GM23248 (cell line): ENCODE data around the gene RAMAC. TPM values are rescaled to one million over a fixed set of nuclear protein-coding genes. Genes with fewer than 3 reads are reported as not detected.
A peak's percentile ranks its signal among the peaks of the same experiment; 100 is the strongest.

Source experiments
- DNase-seq: peaks from one replicate; pipeline ENCODE4 v3.0.0-alpha.2; 2015
- H2AFZ ChIP-seq: fragments of 200-600 bp; sonication (generic); 2 replicates; pipeline ENCODE4 v1.6.1; 2016; ENCODE audit warnings: antibody characterized with exemption
- H3F3A ChIP-seq: fragments of 200-600 bp; sonication (generic); 2 replicates; pipeline ENCODE4 v1.6.1; 2016; ENCODE audit warnings: mild to moderate bottlenecking, antibody characterized with exemption, mixed run types; ENCODE audit not compliant: insufficient read depth
- H3K27ac ChIP-seq: fragments of 200-600 bp; sonication (generic); 2 replicates; pipeline ENCODE4 v1.5.1; 2016; ENCODE audit warnings: mild to moderate bottlenecking
- H3K27me3 ChIP-seq: fragments of 200-600 bp; sonication (generic); replicated peaks from 2 replicates; pipeline ENCODE4 v1.6.1; 2016; ENCODE audit warnings: mild to moderate bottlenecking; ENCODE audit not compliant: insufficient read depth
- H3K36me3 ChIP-seq: fragments of 200-600 bp; sonication (generic); 2 replicates; pipeline ENCODE4 v1.6.1; 2016; ENCODE audit warnings: low read depth, mild to moderate bottlenecking
- H3K4me1 ChIP-seq: fragments of 200-600 bp; sonication (generic); 2 replicates; pipeline ENCODE4 v1.6.1; 2016; ENCODE audit warnings: mild to moderate bottlenecking; ENCODE audit not compliant: insufficient read depth
- H3K4me2 ChIP-seq: fragments of 200-600 bp; sonication (generic); one replicate; pipeline ENCODE4 v1.6.1; 2016; ENCODE audit warnings: mild to moderate bottlenecking; ENCODE audit not compliant: unreplicated experiment
- H3K4me3 ChIP-seq: fragments of 200-600 bp; sonication (generic); 2 replicates; pipeline ENCODE4 v1.5.1; 2016; ENCODE audit warnings: mild to moderate bottlenecking
- H3K79me2 ChIP-seq: fragments of 200-600 bp; sonication (generic); 2 replicates; pipeline ENCODE4 v1.6.1; 2016; ENCODE audit warnings: mild to moderate bottlenecking; ENCODE audit not compliant: insufficient read depth
- H3K9ac ChIP-seq: fragments of 200-600 bp; sonication (generic); 2 replicates; pipeline ENCODE4 v1.6.1; 2016; ENCODE audit warnings: mild to moderate bottlenecking
- H3K9me2 ChIP-seq: fragments of 200-600 bp; sonication (generic); 2 replicates; pipeline ENCODE4 v1.6.1; 2016; ENCODE audit warnings: mixed run types, mild to moderate bottlenecking, moderate library complexity; ENCODE audit not compliant: insufficient read depth
- H3K9me3 ChIP-seq: fragments of 200-600 bp; sonication (generic); one replicate; pipeline ENCODE4 v1.6.1; 2017; ENCODE audit warnings: low read depth
- H4K20me1 ChIP-seq: fragments of 200-600 bp; sonication (generic); 2 replicates; pipeline ENCODE4 v1.6.0; 2016; ENCODE audit not compliant: insufficient read depth
- EZH2 ChIP-seq: fragments of 200-600 bp; sonication (generic); IDR thresholded peaks from 2 replicates; pipeline ENCODE4 v1.6.1; 2018; ENCODE audit warnings: antibody characterized with exemption, mild to moderate bottlenecking; ENCODE audit not compliant: insufficient read depth, poor library complexity, severe bottlenecking
- EZH2phosphoT487 ChIP-seq: fragments of 200-600 bp; sonication (generic); IDR thresholded peaks from 2 replicates; pipeline ENCODE4 v1.6.1; 2018; ENCODE audit warnings: antibody characterized with exemption, moderate library complexity, mild to moderate bottlenecking, low read depth; ENCODE audit not compliant: insufficient read depth
- WGBS, 2 experiments: methylation state at CpG; one replicate each; pipeline ENCODE4 v1.1.6; 2015 to 2017; ENCODE audit warnings: low lambda C conversion rate in 2 of 2, low coverage in 1 of 2; ENCODE audit errors: missing lambda C conversion rate in 2 of 2; 5-methylcytosine and 5-hydroxymethylcytosine counted together
- in situ Hi-C: fragments of 300-500 bp; cut with MboI; formaldehyde crosslinking; loops from 2 replicates; pipeline ENCODE4 v1.15.0; 2020
- polyA plus RNA-seq: library from polyadenylated mRNA; unstranded; fragments of >200 nt; fragmentation: Nextera tagmentation; extraction: Ambion mirVana; gene quantifications from 2 replicates; pipeline ENCODE4 v1.2.1, GENCODE V29; 2016
- total RNA-seq: library from RNA; depleted of rRNA; stranded (reverse); fragments of >200 nt; shearing (Covaris generic); gene quantifications from 2 replicates; pipeline ENCODE4 v1.2.3, GENCODE V29; 2014

RAMAC gene
- total and polyA plus RNA-seq, 2 experiments from 2014 or later: 23.9 to 40.2 TPM

- no peaks in the 10 kb centered on the region for H3K27me3 ChIP-seq
- H2AFZ ChIP-seq: no peak overlapping the region
- in situ Hi-C loops: no loop called here
- no peaks in the 10 kb centered on the region for H3K9me3 ChIP-seq
- peaks cover 23% of the 10 kb centered on the region for H3K4me1 ChIP-seq
- H4K20me1 ChIP-seq: no peaks in the 10 kb centered on the region
- no peaks in the 10 kb centered on the region for H3K9me2 ChIP-seq
- 95 to 98% methylated on average over 5 of the region's 5 CpGs for WGBS, 2 experiments
- H3K9ac ChIP-seq: no peak overlapping the region
- H3K36me3 ChIP-seq: no peaks in the 10 kb centered on the region
- no peak for TF ChIP-seq EZH2
- no peak for TF ChIP-seq EZH2phosphoT487
- H3K79me2 ChIP-seq: peaks cover 22% of the 10 kb centered on the region
- H3K4me3 ChIP-seq: no peak overlapping the region
- peak overlapping the region; percentile 27 for H3K4me2 ChIP-seq
- H3F3A ChIP-seq: peaks cover 19% of the 10 kb centered on the region; the same call in 1 of the 2 replicates
- no peak for DNase-seq
- H3K27ac ChIP-seq: peak overlapping the region; percentile 63
Observed at GRCh38 chr15:82945326-82945725, 40.7 kb upstream of the RAMAC start.

- Histone ChIP-seq H3K36me3 (no peaks in the 10 kb centered on the region), H3K79me2 (peaks cover 24% of the 10 kb centered on the region), H3K9ac (no peak overlapping the region), H3K9me2 (no peaks in the 10 kb centered on the region), H4K20me1 (no peaks in the 10 kb centered on the region), H3K4me1 (peaks cover 23% of the 10 kb centered on the region), H3K4me2 (no peak overlapping the region), H3K27me3 (no peaks in the 10 kb centered on the region), H2AFZ (no peak overlapping the region), H3K4me3 (no peak overlapping the region), H3K27ac (no peak overlapping the region), H3F3A (peaks cover 19% of the 10 kb centered on the region; the same call in 1 of the 2 replicates), H3K9me3 (no peaks in the 10 kb centered on the region)
- TF ChIP-seq EZH2 (no peak), EZH2phosphoT487 (no peak)
- in situ Hi-C loops: no loop called here
- 80 to 82% methylated on average over 8 of the region's 8 CpGs for WGBS, 2 experiments
- DNase-seq: no peak
Observed at GRCh38 chr15:82946155-82946701, 39.8 kb upstream of the RAMAC start.

GRCh38 chr15:82950295-82950694 lies 35.7 kb upstream of the RAMAC start:
- Histone ChIP-seq H3K9me3 (no peaks in the 10 kb centered on the region), H3K36me3 (no peaks in the 10 kb centered on the region), H3K4me1 (peaks cover 1% of the 10 kb centered on the region; the same call in 1 of the 2 replicates), H3K4me2 (no peak overlapping the region), H3K9me2 (no peaks in the 10 kb centered on the region), H2AFZ (no peak overlapping the region), H4K20me1 (no peaks in the 10 kb centered on the region), H3K4me3 (no peak overlapping the region), H3K9ac (no peak overlapping the region), H3K79me2 (peaks cover 18% of the 10 kb centered on the region), H3K27ac (no peak overlapping the region), H3K27me3 (no peaks in the 10 kb centered on the region), H3F3A (peaks cover 4% of the 10 kb centered on the region)
- TF ChIP-seq EZH2phosphoT487: no peak
- no peak for TF ChIP-seq EZH2
- WGBS, 2 experiments: 83 to 94% methylated on average over 5 of the region's 5 CpGs
- no peak for DNase-seq
- in situ Hi-C loops: no loop called here

GRCh38 chr15:82950746-82951370 lies 35.2 kb upstream of the RAMAC start:
- no peak for DNase-seq
- Histone ChIP-seq H2AFZ (no peak overlapping the region), H3K4me2 (no peak overlapping the region), H3K9me3 (no peaks in the 10 kb centered on the region), H3F3A (peaks cover 3% of the 10 kb centered on the region; the same call in 1 of the 2 replicates), H3K9me2 (no peaks in the 10 kb centered on the region), H3K79me2 (peaks cover 17% of the 10 kb centered on the region), H4K20me1 (no peaks in the 10 kb centered on the region), H3K27me3 (no peaks in the 10 kb centered on the region), H3K9ac (no peak overlapping the region), H3K4me3 (no peak overlapping the region), H3K4me1 (no peaks in the 10 kb centered on the region), H3K36me3 (no peaks in the 10 kb centered on the region), H3K27ac (no peak overlapping the region)
- 78 to 84% methylated on average over 6 of the region's 6 CpGs for WGBS, 2 experiments
- TF ChIP-seq EZH2phosphoT487: no peak
- no peak for TF ChIP-seq EZH2
- in situ Hi-C loops: no loop called here
